AG04449 (cell line): Measurements from ENCODE around the gene CIB4.

Source experiments
- CTCF ChIA-PET: fragments of 350-600 bp; formaldehyde crosslinking; extraction: SDS; loops from one replicate; lab custom pipeline; 2021; ENCODE audit warnings: antibody characterized with exemption; lab: Yijun Ruan, JAX
- POLR2A ChIA-PET: fragments of 400-600, 350-600 bp; formaldehyde crosslinking; extraction: SDS; loops from one replicate; lab custom pipeline; 2020; ENCODE audit warnings: antibody characterized with exemption, inconsistent platforms; lab: Yijun Ruan, JAX
- DNase-seq: peaks from one replicate; pipeline ENCODE4 v3.0.0-alpha.2; 2010; ENCODE audit warnings: low read depth, low spot score
- H3K4me3 ChIP-seq: 2 replicates; pipeline ENCODE4 v1.5.1; 2011; ENCODE audit warnings: low read depth, mild to moderate bottlenecking, control low read depth, low read length
- CTCF ChIP-seq: IDR thresholded peaks from one replicate; pipeline ENCODE4 v1.5.1; 2011; ENCODE audit warnings: mild to moderate bottlenecking, moderate library complexity, low read length, control low read depth, inconsistent platforms; ENCODE audit not compliant: insufficient read depth; ENCODE audit errors: missing control alignments

The CIB4 gene

DNA sequence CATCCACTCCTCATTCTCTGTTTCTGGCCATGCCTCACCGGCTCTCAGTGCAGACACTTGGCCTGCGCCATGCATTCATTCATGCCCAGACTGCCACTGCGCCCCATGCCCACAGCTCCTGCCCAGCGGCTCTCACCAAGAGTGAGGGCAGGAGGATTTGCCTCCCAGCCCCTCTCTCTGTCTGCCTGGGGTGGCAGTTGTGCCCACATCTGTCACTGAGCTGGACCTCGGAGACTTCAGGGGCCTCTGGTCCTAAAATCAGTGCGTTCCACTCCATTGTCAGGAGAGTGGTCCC, 75.1 kb downstream of the CIB4 start:
- POLR2A ChIA-PET: no interaction called here

DNA sequence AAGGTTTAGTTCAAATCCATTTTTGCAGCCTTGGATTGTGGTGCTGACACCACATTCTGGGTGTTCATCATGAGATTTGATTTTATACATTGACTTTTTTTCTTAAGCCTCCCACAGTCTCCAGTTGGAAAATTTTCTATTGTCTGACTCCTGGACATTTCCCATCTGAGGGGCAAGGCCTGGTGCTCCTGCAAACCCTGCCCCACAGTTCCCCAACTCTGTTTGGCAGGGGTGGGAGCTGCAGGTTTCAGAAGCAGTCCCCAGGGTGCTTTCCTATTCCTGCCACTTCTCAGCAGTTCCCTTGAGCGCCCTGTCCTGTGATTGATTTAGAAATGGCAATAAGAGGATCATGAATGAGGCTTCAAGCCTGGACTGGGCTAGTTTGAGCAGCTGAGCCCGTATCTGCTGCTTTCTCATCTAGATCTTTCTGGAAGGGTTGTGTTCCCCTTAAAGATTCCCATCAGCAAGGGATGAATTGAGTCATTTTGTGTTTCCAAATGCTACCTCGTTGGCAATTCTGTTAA, 77.0 kb downstream of the CIB4 start:
- no peak for DNase-seq
- no peak for TF ChIP-seq CTCF
- CTCF ChIA-PET: interaction anchor here (3.3 kb wide), 1 partner anchor 13 kb away, joined by 16 read pairs; no protein-coding TSS in a partner anchor
- POLR2A ChIA-PET: no interaction called here
- H3K4me3 ChIP-seq: no peak overlapping the region

More for the DNA sequence above, 75.1 kb downstream of the CIB4 start:
- CTCF ChIA-PET: interaction anchor here (1.6 to 5.5 kb wide), 2 partner anchors 10 to 12 kb away, joined by 5 to 45 read pairs; no protein-coding TSS in a partner anchor
- no peak for TF ChIP-seq CTCF
- DNase-seq: no peak
- H3K4me3 ChIP-seq: no peak overlapping the region

GRCh38 chr2:26563686-26564085, 77.5 kb downstream of the CIB4 start:
- no peak overlapping the region for H3K4me3 ChIP-seq
- CTCF ChIA-PET: interaction anchor here (3.3 kb wide), 1 partner anchor 14 kb away, joined by 16 read pairs; no protein-coding TSS in a partner anchor
- POLR2A ChIA-PET: no interaction called here
- no peak for TF ChIP-seq CTCF
- no peak for DNase-seq

- no peak for TF ChIP-seq CTCF
- DNase-seq: no peak
- POLR2A ChIA-PET: no interaction called here
- CTCF ChIA-PET: interaction anchor here (3.3 kb wide), 1 partner anchor 15 kb away, joined by 16 read pairs; no protein-coding TSS in a partner anchor
- H3K4me3 ChIP-seq: no peak overlapping the region
These were observed 78.1 kb downstream of the CIB4 start for GRCh38 chr2:26562811-26563645.

- peak; percentile 26 for TF ChIP-seq CTCF
- ChIA-PET CTCF (interaction anchor here (0.5 to 3.3 kb wide), 3 partner anchors 15 to 95 kb away, joined by 3 to 16 read pairs (median 4); no protein-coding TSS in a partner anchor), POLR2A (no interaction called here)
- H3K4me3 ChIP-seq: 0 out of 2 replicates have a peak overlapping the region, but pooled peaks have one; percentile 6
- DNase-seq: no peak
These were observed 79.0 kb downstream of the CIB4 start for GRCh38 chr2:26561918-26562810.
